HG03135 (cell line): ENCODE data around the gene GAS7.

Source experiments
- ATAC-seq: cut with Tn5 transposase; IDR thresholded peaks from one replicate; pipeline ENCODE4 v1.9.1; 2021; ENCODE audit warnings: mild to moderate bottlenecking, moderate library complexity; ENCODE audit not compliant: unreplicated experiment

The GAS7 gene

GRCh38 chr17:9900044-9900594, 298.3 kb downstream of the GAS7 start:
- no peak for ATAC-seq

DNA sequence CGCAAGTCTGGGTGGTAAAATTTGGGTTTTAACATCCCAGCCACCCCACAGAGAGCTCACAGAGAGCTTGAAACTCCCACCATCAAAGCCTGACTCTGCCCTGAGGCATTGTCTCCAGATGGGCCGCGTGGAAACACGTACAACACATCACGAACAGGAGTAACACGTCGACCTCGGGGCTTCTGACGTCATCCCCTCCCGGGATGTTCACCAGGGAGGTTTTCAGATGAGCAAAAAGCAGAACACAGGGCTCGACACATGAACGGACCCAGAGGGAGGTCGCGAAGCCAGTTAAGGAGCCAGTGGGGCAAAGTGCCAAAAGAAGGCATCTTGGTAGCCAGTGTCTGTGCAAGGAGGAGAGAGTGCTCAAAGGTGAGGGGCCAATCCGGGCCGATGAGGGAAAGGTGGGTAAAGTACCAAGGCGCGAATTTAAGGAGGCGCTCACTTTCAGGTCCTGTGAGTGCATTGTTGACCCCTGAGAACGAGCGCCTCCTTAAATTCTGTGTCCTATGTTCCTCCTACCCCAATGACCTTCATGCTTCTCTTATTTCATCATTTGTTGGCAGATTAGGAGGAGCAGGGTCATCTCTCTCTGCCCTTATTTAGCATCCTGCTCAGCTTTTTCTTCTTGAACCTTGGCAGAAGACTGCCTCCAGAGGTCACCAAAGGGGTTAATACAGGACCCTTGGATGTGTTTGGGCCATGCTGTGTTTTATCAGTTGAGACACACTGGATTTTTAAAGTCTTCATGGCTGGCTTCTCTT, 298.9 kb downstream of the GAS7 start:
- no peak for ATAC-seq

GRCh38 chr17:9898812-9899211, 299.6 kb downstream of the GAS7 start:
- ATAC-seq = no peak

GRCh38 chr17:9897372-9897968, 300.9 kb downstream of the GAS7 start:
- no peak for ATAC-seq

DNA sequence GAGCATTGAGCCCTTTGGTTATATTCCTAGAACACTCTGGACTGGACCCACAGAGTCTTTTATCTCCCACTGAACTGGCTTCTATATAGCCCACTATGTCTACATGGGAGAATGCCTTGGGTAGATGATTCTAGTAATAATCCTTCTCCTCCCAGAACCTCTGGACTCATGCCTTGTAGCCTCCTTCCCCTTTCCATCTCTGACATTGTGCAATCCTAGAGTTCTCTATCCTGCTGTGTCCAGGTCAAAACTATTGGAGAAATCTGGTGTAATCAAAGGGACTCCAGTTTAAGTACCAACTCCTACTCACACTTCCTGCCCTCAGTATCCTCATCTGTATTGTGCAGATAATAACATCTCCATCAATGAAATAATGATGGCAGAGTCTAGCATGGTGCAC, 302.5 kb downstream of the GAS7 start:
- ATAC-seq = no peak

DNA sequence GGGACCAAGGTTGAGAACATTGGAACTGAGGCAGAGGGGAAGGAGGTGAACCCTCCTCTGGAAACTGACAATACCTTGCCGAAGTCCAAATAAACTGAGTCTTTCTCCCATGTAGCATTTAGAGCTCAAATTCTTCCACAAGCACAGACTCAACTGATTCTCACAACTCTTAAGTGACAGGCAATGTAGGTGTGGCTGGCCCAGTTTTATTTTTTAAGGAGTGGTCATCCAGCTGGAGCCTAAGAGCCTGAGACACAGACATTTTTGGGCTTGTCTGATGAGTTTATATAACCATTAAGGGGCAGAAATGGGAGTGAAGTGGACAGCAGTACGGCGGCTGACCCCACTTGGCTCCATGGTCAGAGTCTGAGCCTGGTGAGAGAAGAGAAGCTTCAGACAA, 304.2 kb downstream of the GAS7 start:
- ATAC-seq = no peak

DNA sequence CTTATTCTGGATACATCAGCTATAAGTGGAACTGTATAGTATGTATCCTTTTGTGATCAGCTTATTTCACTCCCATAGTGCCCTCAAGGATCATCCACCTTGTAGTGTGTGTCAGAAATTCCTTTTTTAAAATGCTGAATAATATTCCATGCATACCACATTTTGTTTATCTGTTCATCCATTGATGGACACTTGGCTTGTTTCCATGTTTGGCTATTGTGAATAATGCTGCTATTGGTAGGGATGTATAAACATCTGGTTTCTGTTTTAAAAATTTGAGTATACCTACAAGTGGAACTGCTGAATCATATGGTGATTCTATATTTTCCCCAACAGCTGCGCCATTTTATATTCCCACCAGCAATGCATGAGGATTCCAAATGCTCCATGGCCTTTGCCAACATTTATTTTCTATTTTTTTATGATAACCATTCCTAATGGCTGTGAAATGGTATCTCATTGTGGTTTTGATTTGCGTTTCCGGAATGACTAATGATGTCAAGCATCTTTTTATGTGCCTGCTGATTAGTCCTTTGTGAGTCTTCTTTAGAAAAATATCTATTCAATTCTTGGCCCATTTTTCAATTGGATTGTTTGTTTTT, 304.9 kb downstream of the GAS7 start:
- ATAC-seq = no peak

GRCh38 chr17:9890124-9890523, 308.3 kb downstream of the GAS7 start:
- ATAC-seq = no peak

GRCh38 chr17:9887508-9887907, 310.9 kb downstream of the GAS7 start:
- no peak for ATAC-seq

- ATAC-seq = no peak
Measured at GRCh38 chr17:9886141-9886930, 312.1 kb downstream of the GAS7 start.

- ATAC-seq = no peak
Measured at GRCh38 chr17:9883451-9883850, 315.0 kb downstream of the GAS7 start.

- ATAC-seq = no peak
Measured at GRCh38 chr17:9880582-9880999, 317.8 kb downstream of the GAS7 start.

GRCh38 chr17:9878786-9879525, 319.4 kb downstream of the GAS7 start:
- ATAC-seq = no peak

DNA sequence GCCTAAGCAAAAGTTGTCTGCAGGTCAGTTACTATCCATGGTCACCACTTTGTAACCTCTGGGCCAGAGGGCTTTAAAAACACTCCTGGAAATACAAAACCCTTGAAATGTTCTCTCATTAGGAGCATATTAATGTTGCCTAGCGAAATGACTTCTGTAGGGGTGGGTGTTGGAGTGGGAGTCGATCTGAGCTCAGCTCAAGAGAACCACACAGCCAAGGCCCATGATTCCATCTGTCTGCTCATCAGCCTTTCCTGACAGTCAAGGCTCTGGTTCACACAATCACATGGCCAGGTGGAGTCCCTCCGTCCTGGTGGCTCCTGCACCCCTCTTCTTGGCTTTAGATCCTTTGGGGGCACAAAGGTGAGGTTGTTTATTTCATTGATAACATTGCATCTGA, 320.1 kb downstream of the GAS7 start:
- no peak for ATAC-seq

- no peak for ATAC-seq
Measured at GRCh38 chr17:9875441-9875840, 323.0 kb downstream of the GAS7 start.

DNA sequence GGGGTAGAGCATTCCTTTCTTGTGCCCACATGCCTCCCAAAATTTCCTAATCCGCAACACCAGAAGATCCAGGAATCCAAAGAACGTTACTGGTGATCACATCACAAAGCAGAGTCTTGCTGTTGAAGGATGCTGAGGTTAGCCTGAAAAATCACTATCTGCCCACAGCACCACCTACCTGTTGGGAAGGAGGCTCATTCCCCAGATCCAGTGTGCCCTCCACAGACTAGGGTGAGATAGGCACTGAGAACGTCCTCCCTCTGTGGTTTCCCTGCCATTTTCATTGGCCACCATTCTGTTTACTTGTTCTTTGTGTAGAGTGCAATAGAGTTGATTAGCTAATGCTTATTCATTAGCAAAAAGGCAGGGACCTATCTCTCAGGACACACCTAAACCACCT, 323.7 kb downstream of the GAS7 start:
- ATAC-seq = no peak

GRCh38 chr17:9872852-9873251, 325.6 kb downstream of the GAS7 start:
- ATAC-seq = no peak

GRCh38 chr17:9868552-9868951, 329.9 kb downstream of the GAS7 start:
- ATAC-seq = no peak

DNA sequence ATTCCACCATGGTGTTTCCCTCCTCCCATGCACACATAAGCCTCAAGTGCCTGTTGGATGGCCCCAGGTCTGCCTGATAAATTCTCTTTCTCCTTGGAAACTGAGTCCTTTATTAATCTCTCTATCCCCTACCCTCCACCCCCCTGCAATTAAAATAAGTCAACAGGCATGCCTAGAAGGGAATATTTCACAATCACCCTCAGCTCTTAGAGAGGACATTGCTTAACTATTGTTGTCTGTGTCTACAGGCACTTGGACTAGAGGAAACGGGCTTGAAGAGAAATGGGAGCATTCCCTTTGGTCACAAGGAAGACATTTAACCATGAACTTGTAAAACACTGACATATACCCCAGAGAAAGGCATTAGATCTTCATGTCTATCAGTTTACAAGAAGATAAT, 332.8 kb downstream of the GAS7 start:
- no peak for ATAC-seq

DNA sequence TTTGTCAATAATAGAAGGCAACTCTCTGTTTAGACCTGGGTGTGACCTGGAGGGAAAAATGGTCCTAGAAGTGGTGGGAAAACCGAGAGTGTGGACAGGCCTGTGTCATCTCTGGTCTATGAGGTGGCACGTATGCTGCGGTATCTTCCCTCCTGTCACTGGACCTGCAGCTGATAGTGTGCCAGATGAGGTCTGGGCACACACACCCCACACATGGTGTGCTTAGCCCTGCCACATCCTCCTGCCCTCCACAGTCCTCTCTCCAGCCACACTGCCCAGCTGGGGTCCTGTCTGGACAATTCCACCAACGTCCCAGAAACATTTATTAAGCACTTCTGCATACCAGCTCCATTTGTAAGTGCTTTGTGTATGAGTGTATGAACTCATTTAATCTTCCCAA, 335.5 kb downstream of the GAS7 start:
- no peak for ATAC-seq

DNA sequence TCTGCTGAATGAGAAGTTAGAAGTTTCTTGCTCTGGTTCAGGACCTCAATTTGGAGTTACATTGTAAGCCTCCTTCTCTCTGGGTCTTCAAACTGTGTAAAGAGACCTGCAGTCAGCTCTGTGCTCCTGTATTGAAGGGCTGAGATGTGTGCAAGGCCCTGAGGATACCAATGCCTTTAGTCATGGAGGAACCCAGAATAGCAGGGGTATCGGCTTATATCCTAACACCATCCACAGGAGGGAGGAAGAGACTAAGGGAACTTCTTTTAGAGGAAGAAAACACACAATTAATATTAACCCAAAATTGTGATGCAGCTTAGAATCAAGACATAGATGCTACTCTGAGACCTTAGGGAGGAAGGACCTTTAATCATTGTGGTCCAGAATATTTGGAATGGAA, 336.2 kb downstream of the GAS7 start:
- ATAC-seq = no peak
